Activated naive CD4-positive, alpha-beta T cell treated with anti-CD3 and anti-CD28 coated beads, Interleukin-2, amount 10 ng/mL, durations not matched to agents 7 days and 5 days (primary cell): ENCODE results near the gene LRIT2.
A peak's percentile ranks its signal among the peaks of the same experiment; 100 is the strongest.

Experiments used
- CTCF ChIA-PET: fragments of 350-600 bp; sonication (Branson Sonifier 250); formaldehyde crosslinking; loops from one replicate; lab custom pipeline; 2021; ENCODE audit warnings: antibody characterized with exemption; lab: Charles Lee
- DNase-seq: peaks from one replicate; pipeline ENCODE4 v3.0.0-alpha.2; 2020
- H3K27ac Mint-ChIP-seq: one replicate; pipeline ENCODE4 v1.8.0; 2021; ENCODE audit warnings: mild to moderate bottlenecking, moderate library complexity, mixed read lengths
- H3K27me3 Mint-ChIP-seq: one replicate; pipeline ENCODE4 v1.8.0; 2021; ENCODE audit warnings: mild to moderate bottlenecking, mixed read lengths
- H3K36me3 Mint-ChIP-seq: one replicate; pipeline ENCODE4 v1.8.0; 2021; ENCODE audit warnings: mixed read lengths
- H3K4me1 Mint-ChIP-seq: one replicate; pipeline ENCODE4 v1.8.0; 2021; ENCODE audit warnings: mixed read lengths
- H3K4me3 Mint-ChIP-seq: one replicate; pipeline ENCODE4 v1.8.0; 2021; ENCODE audit warnings: mild to moderate bottlenecking, moderate library complexity, mixed read lengths
- H3K9me3 Mint-ChIP-seq: one replicate; pipeline ENCODE4 v1.8.0; 2021; ENCODE audit warnings: mixed read lengths

LRIT2 gene

DNA sequence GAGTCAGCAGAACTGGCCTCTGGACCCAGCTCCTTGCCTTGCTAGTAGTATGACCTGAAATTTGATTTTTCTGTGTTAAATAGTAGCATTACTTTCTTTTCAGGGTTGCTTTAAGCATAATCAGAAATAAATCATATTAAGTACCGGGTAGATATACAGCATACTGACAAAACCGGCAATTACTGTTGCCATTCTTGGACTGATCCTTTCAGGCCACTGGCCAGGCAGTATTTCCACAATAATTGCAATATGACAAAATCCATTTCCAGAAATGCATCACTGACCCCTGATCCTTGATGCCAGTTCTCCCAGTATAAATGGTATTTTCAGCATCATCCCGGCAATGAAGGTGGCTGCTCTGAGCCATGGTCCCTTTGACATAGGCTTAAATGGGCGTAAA, 9.1 kb upstream of the LRIT2 start:
- CTCF ChIA-PET: no interaction called here
- no peak for DNase-seq
- H3K9me3 Mint-ChIP-seq: no peaks in the 10 kb centered on the region
- H3K4me1 Mint-ChIP-seq: no peaks in the 10 kb centered on the region
- H3K4me3 Mint-ChIP-seq: no peak overlapping the region
- peaks cover 30% of the 10 kb centered on the region for H3K27me3 Mint-ChIP-seq
- H3K36me3 Mint-ChIP-seq: no peaks in the 10 kb centered on the region
- no peak overlapping the region for H3K27ac Mint-ChIP-seq

DNA sequence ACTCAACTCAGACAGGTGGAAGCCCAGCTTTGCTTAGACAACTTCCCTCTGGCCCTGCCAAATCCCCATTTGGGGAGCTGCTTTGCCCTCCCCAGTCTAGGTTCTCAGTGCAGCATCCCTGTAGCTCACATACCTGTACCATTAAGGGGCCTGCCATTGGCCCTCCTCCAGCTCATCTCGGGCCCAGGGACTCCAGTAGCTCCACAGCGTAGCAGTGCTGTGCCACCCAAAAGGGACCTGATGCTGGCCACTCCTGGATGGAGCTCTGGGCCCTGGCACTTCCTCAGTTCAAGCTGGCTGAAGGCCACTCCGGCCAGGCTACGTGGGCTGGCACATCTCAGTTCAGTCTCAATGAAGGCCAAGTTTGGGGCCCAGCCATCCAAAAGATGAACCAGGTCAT, 8.6 kb upstream of the LRIT2 start:
- Mint-ChIP-seq H3K27ac (no peak overlapping the region), H3K9me3 (no peaks in the 10 kb centered on the region), H3K27me3 (peaks cover 30% of the 10 kb centered on the region), H3K4me3 (no peak overlapping the region), H3K36me3 (no peaks in the 10 kb centered on the region), H3K4me1 (no peaks in the 10 kb centered on the region)
- CTCF ChIA-PET: interaction anchor here (0.7 kb wide), 2 partner anchors 20 to 23 kb away, joined by 3 read pairs; no protein-coding TSS in a partner anchor
- DNase-seq: no peak

- no peaks in the 10 kb centered on the region for H3K9me3 Mint-ChIP-seq
- no peak overlapping the region for H3K4me3 Mint-ChIP-seq
- H3K36me3 Mint-ChIP-seq: no peaks in the 10 kb centered on the region
- H3K27ac Mint-ChIP-seq: no peak overlapping the region
- no peaks in the 10 kb centered on the region for H3K4me1 Mint-ChIP-seq
- CTCF ChIA-PET: no interaction called here
- DNase-seq: no peak
- H3K27me3 Mint-ChIP-seq: peaks cover 30% of the 10 kb centered on the region
These were observed 7.0 kb upstream of the LRIT2 start for GRCh38 chr10:84232376-84232775.

GRCh38 chr10:84230359-84230758, 5.0 kb upstream of the LRIT2 start:
- no peaks in the 10 kb centered on the region for H3K9me3 Mint-ChIP-seq
- no peak overlapping the region for H3K27ac Mint-ChIP-seq
- H3K4me1 Mint-ChIP-seq: no peaks in the 10 kb centered on the region
- H3K36me3 Mint-ChIP-seq: no peaks in the 10 kb centered on the region
- peaks cover 26% of the 10 kb centered on the region for H3K27me3 Mint-ChIP-seq
- H3K4me3 Mint-ChIP-seq: no peak overlapping the region
- CTCF ChIA-PET: no interaction called here
- no peak for DNase-seq

GRCh38 chr10:84227810-84228209, 2.5 kb upstream of the LRIT2 start:
- H3K27ac Mint-ChIP-seq: no peak overlapping the region
- CTCF ChIA-PET: no interaction called here
- no peak for DNase-seq
- no peaks in the 10 kb centered on the region for H3K9me3 Mint-ChIP-seq
- H3K27me3 Mint-ChIP-seq: peaks cover 20% of the 10 kb centered on the region
- no peak overlapping the region for H3K4me3 Mint-ChIP-seq
- H3K36me3 Mint-ChIP-seq: no peaks in the 10 kb centered on the region
- no peaks in the 10 kb centered on the region for H3K4me1 Mint-ChIP-seq

DNA sequence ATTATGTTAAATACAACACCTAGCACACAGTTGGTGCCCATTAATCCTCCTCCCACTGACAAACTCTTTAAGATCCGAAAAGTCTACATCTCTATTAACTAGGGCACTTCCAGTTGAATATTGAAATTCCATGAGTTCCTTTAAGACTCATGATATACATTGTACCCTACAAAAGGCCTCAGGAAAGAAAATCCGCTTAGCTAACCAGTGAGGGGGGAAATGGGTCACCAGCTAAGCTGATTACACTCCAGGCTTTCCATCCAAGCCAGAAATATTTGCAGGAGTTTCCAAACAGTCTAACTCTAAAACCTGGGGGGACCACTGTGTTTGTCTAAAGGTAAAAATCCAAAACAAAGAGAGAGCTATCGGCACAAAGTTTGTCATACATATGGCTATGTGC, 1.3 kb upstream of the LRIT2 start:
- Mint-ChIP-seq H3K4me3 (no peak overlapping the region), H3K36me3 (no peaks in the 10 kb centered on the region), H3K27ac (no peak overlapping the region), H3K9me3 (no peaks in the 10 kb centered on the region), H3K4me1 (no peaks in the 10 kb centered on the region), H3K27me3 (peaks cover 17% of the 10 kb centered on the region)
- CTCF ChIA-PET: interaction anchor here (0.7 kb wide), 1 partner anchor 10 kb away, joined by 3 read pairs; no protein-coding TSS in a partner anchor
- DNase-seq: no peak

GRCh38 chr10:84224411-84225028, 824 bp downstream of the LRIT2 start:
- no peaks in the 10 kb centered on the region for H3K36me3 Mint-ChIP-seq
- no peak overlapping the region for H3K4me3 Mint-ChIP-seq
- H3K27ac Mint-ChIP-seq: no peak overlapping the region
- H3K4me1 Mint-ChIP-seq: no peaks in the 10 kb centered on the region
- H3K9me3 Mint-ChIP-seq: no peaks in the 10 kb centered on the region
- H3K27me3 Mint-ChIP-seq: peaks cover 13% of the 10 kb centered on the region
- CTCF ChIA-PET: no interaction called here
- peak; percentile 46 for DNase-seq

DNA sequence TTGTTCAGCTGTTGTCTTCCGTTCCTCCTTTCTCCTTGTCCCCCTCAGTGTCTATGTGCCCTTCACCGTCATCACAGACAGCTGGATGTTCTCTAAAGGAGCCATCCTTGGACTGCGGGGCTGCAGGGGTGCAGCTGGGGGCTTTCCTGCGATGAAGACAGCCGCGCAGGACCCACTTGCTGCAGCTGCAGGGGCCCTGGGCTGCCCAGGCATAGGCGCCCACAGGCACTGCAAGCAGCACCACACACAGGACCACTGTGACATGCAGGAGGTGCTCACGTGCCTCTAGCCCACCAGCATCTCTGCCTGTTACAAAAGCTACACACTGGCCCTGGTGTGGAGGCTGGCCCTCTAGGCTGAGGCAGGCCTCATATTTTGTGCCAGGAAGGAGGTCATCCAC, 3.4 kb downstream of the LRIT2 start:
- no peaks in the 10 kb centered on the region for H3K4me1 Mint-ChIP-seq
- no peaks in the 10 kb centered on the region for H3K9me3 Mint-ChIP-seq
- H3K27ac Mint-ChIP-seq: no peak overlapping the region
- peaks cover 14% of the 10 kb centered on the region for H3K27me3 Mint-ChIP-seq
- H3K36me3 Mint-ChIP-seq: no peaks in the 10 kb centered on the region
- no peak for DNase-seq
- CTCF ChIA-PET: no interaction called here
- no peak overlapping the region for H3K4me3 Mint-ChIP-seq

DNA sequence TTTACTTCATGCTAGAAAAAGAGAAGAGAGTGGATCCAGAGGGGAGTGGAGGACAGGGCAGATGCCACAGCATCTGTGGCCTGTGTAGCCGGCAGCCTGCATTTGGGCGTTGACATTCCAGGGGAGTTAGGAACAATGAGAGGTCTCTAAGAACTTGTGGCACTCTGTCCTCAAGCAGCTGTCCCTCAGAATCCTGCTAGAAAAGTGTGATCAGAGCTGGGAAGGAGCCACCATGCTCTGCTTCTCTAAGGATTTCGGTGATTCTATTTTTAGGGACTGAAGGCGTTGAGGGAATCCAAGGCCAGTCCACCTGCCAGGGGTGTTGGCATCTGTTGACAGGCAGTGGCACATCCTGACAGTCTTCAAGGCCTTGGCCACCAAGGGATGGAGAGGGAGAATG, 7.6 kb downstream of the LRIT2 start:
- Mint-ChIP-seq H3K27ac (no peak overlapping the region), H3K36me3 (no peaks in the 10 kb centered on the region), H3K4me1 (no peaks in the 10 kb centered on the region), H3K4me3 (no peak overlapping the region), H3K27me3 (peaks cover 18% of the 10 kb centered on the region), H3K9me3 (no peaks in the 10 kb centered on the region)
- DNase-seq: no peak
- CTCF ChIA-PET: interaction anchor here (1.4 kb wide), 2 partner anchors 12 to 39 kb away, joined by 3 read pairs; no protein-coding TSS in a partner anchor

DNA sequence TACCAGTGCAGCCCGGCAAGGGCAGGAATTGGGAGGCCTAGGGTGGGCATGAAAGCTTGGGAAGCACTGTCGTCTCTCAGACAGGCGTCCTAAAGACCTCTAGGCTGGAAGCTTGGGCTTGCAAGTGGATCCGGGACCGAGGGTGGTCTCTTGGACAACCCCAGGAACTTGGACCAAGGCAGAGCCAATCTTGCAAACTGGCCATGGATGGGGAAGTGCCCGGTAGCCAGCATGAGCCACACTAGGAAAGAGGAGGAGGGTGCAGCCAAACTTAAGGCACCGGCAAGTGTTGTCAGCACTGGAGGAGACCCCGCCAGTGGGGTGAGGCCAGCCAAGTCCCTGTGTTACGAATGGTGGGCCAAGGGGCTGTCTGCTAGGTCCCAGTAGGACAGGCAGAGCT, 8.5 kb downstream of the LRIT2 start:
- H3K36me3 Mint-ChIP-seq: no peaks in the 10 kb centered on the region

DNA sequence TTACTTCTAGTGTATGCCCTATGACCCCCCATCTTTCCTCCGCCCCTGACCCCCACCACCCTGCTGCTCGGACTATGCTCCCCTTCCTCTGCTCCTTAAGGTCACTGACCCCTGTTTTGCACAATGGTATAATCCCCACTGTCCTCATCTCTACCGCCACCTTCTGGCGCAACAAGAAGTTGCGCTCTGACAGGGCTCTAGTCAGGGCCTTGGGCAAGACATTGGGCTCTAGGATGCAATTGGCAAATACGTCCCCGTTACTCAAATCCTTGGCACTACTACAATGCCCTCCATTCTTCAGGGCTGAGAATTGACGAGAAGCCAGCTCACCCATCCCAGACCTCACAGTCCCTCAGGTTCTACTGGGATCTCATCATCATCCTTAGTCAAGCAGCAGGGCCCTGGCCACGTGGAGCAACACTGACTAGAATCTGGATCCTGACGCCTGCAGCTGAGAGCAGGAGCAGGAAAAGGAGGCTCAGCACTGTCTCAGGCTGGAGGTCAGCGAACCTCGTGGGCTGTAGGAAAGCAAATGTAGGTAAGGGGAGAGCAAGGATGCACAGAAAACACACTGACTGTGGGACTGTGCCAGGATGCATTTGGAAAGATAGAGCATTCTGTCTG, 10.6 kb downstream of the LRIT2 start:
- CTCF ChIA-PET: interaction anchor here (0.7 to 6.7 kb wide), 14 partner anchors 8 to 322 kb away, joined by 3 to 43 read pairs (median 4); partner anchors contain the start of gene GHITM
- H3K4me3 Mint-ChIP-seq: no peak overlapping the region
- no peaks in the 10 kb centered on the region for H3K4me1 Mint-ChIP-seq
- no peaks in the 10 kb centered on the region for H3K9me3 Mint-ChIP-seq
- H3K27me3 Mint-ChIP-seq: peaks cover 14% of the 10 kb centered on the region
- no peaks in the 10 kb centered on the region for H3K36me3 Mint-ChIP-seq
- no peak overlapping the region for H3K27ac Mint-ChIP-seq
- DNase-seq: peak; percentile 61

More for the DNA sequence above, 8.5 kb downstream of the LRIT2 start:
- H3K27me3 Mint-ChIP-seq: peaks cover 11% of the 10 kb centered on the region
- no peak overlapping the region for H3K4me3 Mint-ChIP-seq
- H3K4me1 Mint-ChIP-seq: no peaks in the 10 kb centered on the region
- no peak overlapping the region for H3K27ac Mint-ChIP-seq
- DNase-seq: no peak
- H3K9me3 Mint-ChIP-seq: no peaks in the 10 kb centered on the region
- CTCF ChIA-PET: interaction anchor here (0.8 to 6.7 kb wide), 4 partner anchors 10 to 68 kb away, joined by 3 to 43 read pairs (median 4); no protein-coding TSS in a partner anchor

DNA sequence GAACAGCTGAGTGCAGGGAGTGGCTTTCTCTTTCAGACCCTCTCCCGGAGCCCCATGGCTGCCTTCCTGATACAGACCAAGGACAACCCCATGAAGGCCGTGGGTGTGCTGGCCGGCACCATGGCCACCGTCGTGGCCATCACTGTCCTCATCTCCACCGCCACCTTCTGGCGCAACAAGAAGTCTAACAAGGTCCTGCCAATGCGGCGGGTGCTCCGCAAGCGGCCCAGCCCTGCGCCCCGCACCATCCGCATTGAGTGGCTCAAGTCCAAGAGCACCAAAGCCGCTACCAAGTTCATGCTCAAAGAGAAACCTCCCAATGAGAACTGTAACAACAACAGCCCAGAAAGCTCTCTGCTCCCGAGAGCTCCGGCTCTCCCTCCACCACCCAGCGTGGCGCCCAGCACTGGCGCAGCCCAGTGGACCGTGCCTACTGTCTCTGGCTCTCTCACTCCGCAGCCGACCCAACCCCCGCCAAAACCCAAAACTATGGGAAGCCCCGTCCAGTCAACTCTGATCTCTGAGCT, 11.2 kb downstream of the LRIT2 start:
- H3K9me3 Mint-ChIP-seq: no peaks in the 10 kb centered on the region
- no peaks in the 10 kb centered on the region for H3K36me3 Mint-ChIP-seq
- H3K27me3 Mint-ChIP-seq: peaks cover 14% of the 10 kb centered on the region

DNA sequence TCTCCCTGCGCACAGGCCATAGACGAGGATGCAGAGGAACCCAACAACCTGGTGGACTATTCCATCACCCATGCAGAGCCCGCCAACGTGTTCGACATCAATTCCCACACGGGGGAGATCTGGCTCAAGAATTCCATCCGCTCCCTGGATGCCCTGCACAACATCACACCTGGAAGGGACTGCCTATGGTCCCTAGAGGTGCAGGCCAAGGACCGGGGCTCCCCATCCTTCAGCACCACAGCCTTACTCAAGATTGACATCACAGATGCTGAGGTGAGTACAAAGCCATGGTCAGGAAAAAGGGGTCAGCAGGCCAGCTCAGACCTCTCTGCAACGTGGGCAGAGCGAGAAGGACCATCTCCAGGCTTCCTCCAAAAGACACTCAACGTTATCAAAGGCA, 12.3 kb downstream of the LRIT2 start:
- Mint-ChIP-seq H3K4me3 (no peak overlapping the region), H3K9me3 (no peaks in the 10 kb centered on the region), H3K27ac (no peak overlapping the region), H3K27me3 (peaks cover 19% of the 10 kb centered on the region), H3K36me3 (no peaks in the 10 kb centered on the region), H3K4me1 (no peaks in the 10 kb centered on the region)
- DNase-seq: no peak
- CTCF ChIA-PET: interaction anchor here (1.4 to 6.7 kb wide), 4 partner anchors 8 to 297 kb away, joined by 3 to 43 read pairs (median 7); no protein-coding TSS in a partner anchor

More for the DNA sequence above, 11.2 kb downstream of the LRIT2 start:
- Mint-ChIP-seq H3K4me3 (no peak overlapping the region), H3K27ac (no peak overlapping the region), H3K4me1 (no peaks in the 10 kb centered on the region)
- no peak for DNase-seq
- CTCF ChIA-PET: interaction anchor here (0.7 to 6.7 kb wide), 12 partner anchors 9 to 323 kb away, joined by 3 to 43 read pairs (median 4); partner anchors contain the start of gene GHITM

- CTCF ChIA-PET: interaction anchor here (0.7 to 6.7 kb wide), 3 partner anchors 21 to 67 kb away, joined by 3 to 43 read pairs (median 3); no protein-coding TSS in a partner anchor
These were observed 13.3 kb downstream of the LRIT2 start for GRCh38 chr10:84212014-84212413.

More at GRCh38 chr10:84212014-84212413, 13.3 kb downstream of the LRIT2 start:
- no peak for DNase-seq
- H3K4me3 Mint-ChIP-seq: no peak overlapping the region
- H3K36me3 Mint-ChIP-seq: no peaks in the 10 kb centered on the region
- no peaks in the 10 kb centered on the region for H3K9me3 Mint-ChIP-seq
- peaks cover 17% of the 10 kb centered on the region for H3K27me3 Mint-ChIP-seq
- no peaks in the 10 kb centered on the region for H3K4me1 Mint-ChIP-seq
- H3K27ac Mint-ChIP-seq: no peak overlapping the region
